Right lobe of liver (tissue), 6 donors: ENCODE data around the gene KCNMA1. TPM values are rescaled to one million over a fixed set of nuclear protein-coding genes. Genes with fewer than 3 reads are reported as not detected.
A peak's percentile ranks its signal among the peaks of the same experiment; 100 is the strongest.

Source experiments
- ATAC-seq, 4 donors: fragments of 200-7000 bp; cut with Tn5 transposase; one replicate each; pipeline ENCODE4 v1.9.1; 2020; ENCODE audit warnings: mild to moderate bottlenecking in 4 of 4, moderate library complexity in 4 of 4
- DNase-seq, 3 donors: peaks; one replicate each; pipeline ENCODE4 v3.0.0-alpha.2; 2020
- H3K27ac ChIP-seq, 3 donors: fragments of 200-600 bp; one replicate each; pipeline ENCODE4 v1.8.0; 2022
- H3K27me3 ChIP-seq, 2 donors: fragments of 200-600 bp; one replicate each; pipeline ENCODE4 v1.8.0; 2022
- H3K36me3 ChIP-seq, 4 donors: fragments of 200-600 bp; sonication (generic) in 1 of 4; one replicate each; pipeline versions ENCODE4 v1.5.1 to v1.8.0; 2017 to 2022; ENCODE audit warnings: control low read depth in 1 of 4
- H3K4me1 ChIP-seq, 4 donors: fragments of 200-600 bp; sonication (generic) in 1 of 4; one replicate each; pipeline versions ENCODE4 v1.5.1 to v1.8.0; 2017 to 2022; ENCODE audit warnings: control low read depth in 1 of 4
- H3K4me3 ChIP-seq, 3 donors: fragments of 200-600 bp; one replicate each; pipeline ENCODE4 v1.8.0; 2022
- H3K9me3 ChIP-seq, 4 donors: fragments of 200-600 bp; sonication (generic) in 1 of 4; one replicate each; pipeline versions ENCODE4 v1.5.1 to v1.8.0; 2017 to 2022; ENCODE audit warnings: control low read depth in 1 of 4
- CTCF ChIP-seq, 4 donors: fragments of 200-600 bp in 3 of 4; fragments of 450-650 bp in 1 of 4; IDR thresholded peaks; one replicate each; pipeline versions ENCODE4 v1.5.1 to v1.8.0; 2016 to 2022; ENCODE audit warnings: antibody characterized with exemption in 4 of 4, mild to moderate bottlenecking in 2 of 4
- POLR2A ChIP-seq: fragments of 450-650 bp; IDR thresholded peaks from one replicate; pipeline ENCODE4 v1.6.1; 2017; ENCODE audit warnings: antibody characterized with exemption, mild to moderate bottlenecking
- WGBS: methylation state at CpG from one replicate; pipeline ENCODE4 v1.1.6; 2018; ENCODE audit warnings: low coverage, low lambda C conversion rate; ENCODE audit not compliant: insufficient coverage; ENCODE audit errors: missing lambda C conversion rate; 5-methylcytosine and 5-hydroxymethylcytosine counted together
- intact Hi-C, 2 donors: fragments of 100-400 bp; cut with DNase I; formaldehyde crosslinking; loops; one replicate each; pipeline versions ENCODE4 v1.11.2 to v1.14.1; 2022
- total RNA-seq, 6 experiments: library from RNA; depleted of rRNA in 2 of 6; stranded (reverse); fragments of >200 nt in 2 of 6; fragmentation: NEBNext Ultra II Directional in 3 of 6; extraction: Animal tissue kit (Norgen Biotek cat#: 25700) in 3 of 6; gene quantifications; one replicate each; pipeline versions ENCODE4 v1.1.0 to v1.2.4, GENCODE V29; 2016 to 2023
- donor health status: DM: no; HTN: yes; CAD: no.
- donor health status: DM: no; HTN: no; CAD: no.
- donor health status: DM: no; HTN: no; CAD: no.
- donor health status: DM: no; HTN: yes; CAD: no.
- donor health status: DM: no; HTN: yes; CAD: no.

KCNMA1 gene
- total RNA-seq, 6 experiments from 2014 or later = 5.7 to 48.0 (median 15.1) TPM

GRCh38 chr10:77482072-77482471, 155.5 kb downstream of the KCNMA1 start:
- H3K36me3 ChIP-seq = no peaks in the 10 kb centered on the region
- 19% methylated on average over 2 of the region's 2 CpGs for WGBS
- peak; percentile 63 to 90 (median 89) for DNase-seq
- H3K4me3 ChIP-seq = no peak overlapping the region
- peak overlapping the region in 2 of 3 donors; percentile 24 to 75 for H3K27ac ChIP-seq
- TF ChIP-seq CTCF (IDR thresholded peaks at IDR 0.05) (no peak), POLR2A (no peak)
- intact Hi-C loops = no loop called here
- H3K27me3 ChIP-seq = no peaks in the 10 kb centered on the region
- H3K4me1 ChIP-seq = peaks cover 0 to 64% (median 25%) of the 10 kb centered on the region in 4 donors
- no peaks in the 10 kb centered on the region for H3K9me3 ChIP-seq
- peak; percentile 55 to 71 (median 64) for ATAC-seq

GRCh38 chr10:77479586-77479985, 158.0 kb downstream of the KCNMA1 start:
- intact Hi-C loops = no loop called here
- peak overlapping the region in 1 of 3 donors; percentile 60 for H3K27ac ChIP-seq
- H3K27me3 ChIP-seq = no peaks in the 10 kb centered on the region
- DNase-seq (no peak), ATAC-seq (peak in 3 of 4 donors; percentile 0 to 2 (median 2))
- H3K4me1 ChIP-seq = peaks cover 0 to 61% (median 22%) of the 10 kb centered on the region in 4 donors
- H3K9me3 ChIP-seq = no peaks in the 10 kb centered on the region
- no peaks in the 10 kb centered on the region for H3K36me3 ChIP-seq
- WGBS = 26% methylated on average over 4 of the region's 8 CpGs
- no peak overlapping the region for H3K4me3 ChIP-seq
- TF ChIP-seq CTCF (IDR thresholded peaks at IDR 0.05) (no peak), POLR2A (no peak)

- peak overlapping the region in 1 of 3 donors; percentile 60 for H3K27ac ChIP-seq
- DNase-seq (no peak), ATAC-seq (no peak)
- H3K9me3 ChIP-seq = no peaks in the 10 kb centered on the region
- H3K36me3 ChIP-seq = no peaks in the 10 kb centered on the region
- H3K27me3 ChIP-seq = no peaks in the 10 kb centered on the region
- no peak overlapping the region for H3K4me3 ChIP-seq
- H3K4me1 ChIP-seq = peaks cover 0 to 61% (median 22%) of the 10 kb centered on the region in 4 donors
- WGBS = 68% methylated on average over 4 of the region's 5 CpGs
- TF ChIP-seq POLR2A = no peak
- TF ChIP-seq CTCF (IDR thresholded peaks at IDR 0.05) = no peak
- intact Hi-C loops = no loop called here
Measured at GRCh38 chr10:77478962-77479359, 158.6 kb downstream of the KCNMA1 start.

GRCh38 chr10:77478247-77478961, 159.2 kb downstream of the KCNMA1 start:
- Histone ChIP-seq H3K4me1 (peaks cover 0 to 61% (median 22%) of the 10 kb centered on the region in 4 donors), H3K27ac (peak overlapping the region in 1 of 3 donors; percentile 60), H3K27me3 (no peaks in the 10 kb centered on the region), H3K36me3 (no peaks in the 10 kb centered on the region), H3K9me3 (no peaks in the 10 kb centered on the region), H3K4me3 (no peak overlapping the region)
- no peak for ATAC-seq
- no peak for DNase-seq
- TF ChIP-seq CTCF (IDR thresholded peaks at IDR 0.05) = no peak
- no peak for TF ChIP-seq POLR2A
- intact Hi-C loops = no loop called here
- 80% methylated on average over 4 of the region's 4 CpGs for WGBS
